ACC112 (cell line): Measurements from ENCODE around the gene ADK.
A peak's percentile ranks its signal among the peaks of the same experiment; 100 is the strongest.

ENCODE experiments used
- H2AFZ ChIP-seq: fragments of 200-600 bp; sonication (generic); one replicate; pipeline ENCODE4 v1.6.0; 2017; ENCODE audit warnings: antibody characterized with exemption, low read length; ENCODE audit not compliant: unreplicated experiment
- H3K27ac ChIP-seq: fragments of 200-600 bp; sonication (generic); 2 replicates; pipeline ENCODE4 v1.5.1; 2014; ENCODE audit warnings: low read depth, mild to moderate bottlenecking, antibody characterized with exemption, low read length, moderate library complexity
- H3K27me3 ChIP-seq: fragments of 200-600 bp; sonication (generic); 2 replicates; pipeline ENCODE4 v1.6.1; 2014; ENCODE audit warnings: mild to moderate bottlenecking, antibody characterized with exemption, low read length, moderate library complexity, mixed read lengths; ENCODE audit not compliant: insufficient read depth
- H3K36me3 ChIP-seq: fragments of 200-600 bp; sonication (generic); 2 replicates; pipeline ENCODE4 v1.6.1; 2016; ENCODE audit warnings: mild to moderate bottlenecking, antibody characterized with exemption, low read length, moderate library complexity, mixed read lengths; ENCODE audit not compliant: insufficient read depth
- H3K4me1 ChIP-seq: fragments of 200-600 bp; sonication (generic); one replicate; pipeline ENCODE4 v1.6.1; 2016; ENCODE audit warnings: low read length, mixed read lengths; ENCODE audit not compliant: insufficient read depth, unreplicated experiment, control insufficient read depth
- H3K4me3 ChIP-seq: fragments of 200-600 bp; sonication (generic); 2 replicates; pipeline ENCODE4 v1.5.1; 2014; ENCODE audit warnings: mild to moderate bottlenecking, low read depth, low read length
- H3K79me2 ChIP-seq: fragments of 200-600 bp; sonication (generic); one replicate; pipeline ENCODE4 v1.6.0; 2016; ENCODE audit warnings: low read length; ENCODE audit not compliant: control insufficient read depth, unreplicated experiment, insufficient read depth

The ADK gene

GRCh38 chr10:74263996-74264395 is 113.0 kb downstream of the ADK start:
- Histone ChIP-seq H3K36me3 (no peaks in the 10 kb centered on the region), H3K4me1 (no peaks in the 10 kb centered on the region), H3K79me2 (peaks cover 14% of the 10 kb centered on the region), H3K27ac (no peak overlapping the region), H2AFZ (no peak overlapping the region), H3K4me3 (no peak overlapping the region), H3K27me3 (no peaks in the 10 kb centered on the region)

DNA sequence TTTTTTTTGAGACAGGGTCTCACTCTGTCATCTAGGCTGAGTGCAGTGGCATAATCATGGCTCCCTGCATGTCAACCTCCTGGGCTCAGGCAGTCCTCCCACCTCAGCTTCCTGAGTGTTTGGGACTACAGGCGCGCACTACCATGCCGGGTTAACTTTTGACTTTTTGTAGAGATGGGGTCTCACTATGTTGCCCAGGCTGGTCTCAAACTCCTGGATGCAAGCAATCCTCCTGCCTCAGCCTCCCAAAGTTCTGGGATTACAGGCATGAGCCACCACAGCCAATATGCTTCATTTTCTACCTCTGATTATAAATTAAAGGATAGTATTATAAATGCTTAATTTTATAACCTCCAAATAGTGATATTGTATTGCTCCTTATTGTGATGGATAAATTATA is 121.3 kb downstream of the ADK start:
- Histone ChIP-seq H3K27ac (no peak overlapping the region), H2AFZ (no peak overlapping the region), H3K27me3 (no peaks in the 10 kb centered on the region), H3K36me3 (no peaks in the 10 kb centered on the region), H3K79me2 (peaks cover 17% of the 10 kb centered on the region), H3K4me1 (no peaks in the 10 kb centered on the region), H3K4me3 (no peak overlapping the region)

- H3K36me3 ChIP-seq, result no peaks in the 10 kb centered on the region
- H3K27ac ChIP-seq, result no peak overlapping the region
- no peaks in the 10 kb centered on the region for H3K27me3 ChIP-seq
- peaks cover 4% of the 10 kb centered on the region for H3K79me2 ChIP-seq
- H2AFZ ChIP-seq, result no peak overlapping the region
- H3K4me3 ChIP-seq, result no peak overlapping the region
- no peaks in the 10 kb centered on the region for H3K4me1 ChIP-seq
Observed at GRCh38 chr10:74275755-74276290, 124.8 kb downstream of the ADK start.

DNA sequence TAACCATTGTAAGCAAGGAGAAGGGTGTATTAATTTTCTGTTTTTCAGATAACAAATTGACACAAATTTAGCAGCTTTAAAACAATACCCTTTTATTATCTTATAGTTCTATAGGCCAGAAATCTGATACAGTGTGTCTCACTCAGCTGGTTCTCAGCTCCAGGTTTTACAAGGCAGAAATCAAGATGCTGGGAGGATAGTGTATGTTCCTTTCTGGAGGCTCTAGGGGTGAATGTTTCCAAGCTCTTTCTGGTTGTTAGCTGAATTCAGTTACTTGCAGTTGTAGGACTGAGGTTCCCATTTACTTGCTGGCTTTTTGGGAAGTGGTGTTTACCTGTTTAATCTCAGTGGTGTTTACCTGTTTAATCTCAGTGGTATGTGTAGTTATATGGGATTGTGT is 125.4 kb downstream of the ADK start:
- Histone ChIP-seq H3K36me3 (no peaks in the 10 kb centered on the region), H3K4me1 (peaks cover 2% of the 10 kb centered on the region), H3K27me3 (no peaks in the 10 kb centered on the region), H3K27ac (no peak overlapping the region), H3K79me2 (peaks cover 3% of the 10 kb centered on the region), H2AFZ (no peak overlapping the region), H3K4me3 (no peak overlapping the region)

GRCh38 chr10:74282151-74282847 is 131.3 kb downstream of the ADK start:
- peaks cover 5% of the 10 kb centered on the region for H3K79me2 ChIP-seq

DNA sequence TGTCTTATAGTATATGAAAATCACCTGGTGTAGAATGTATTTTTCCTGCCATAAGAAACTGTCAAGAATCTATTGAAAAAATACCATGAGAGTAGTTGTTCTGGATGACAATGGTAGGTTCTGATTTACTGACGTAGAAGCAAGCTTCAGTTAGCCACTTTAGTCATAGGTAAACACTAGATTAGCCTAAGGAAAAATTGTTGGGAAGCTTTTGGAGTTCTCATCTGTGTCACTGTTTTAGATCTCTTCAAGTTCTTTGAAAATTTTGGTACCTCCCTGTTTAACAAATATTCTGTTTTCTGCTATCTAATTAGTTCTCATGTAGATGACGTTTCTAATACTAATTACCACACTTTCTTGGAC is 131.8 kb downstream of the ADK start:
- H3K27ac ChIP-seq, result peak overlapping the region; percentile 42; the same call in 1 of the 2 replicates
- no peak overlapping the region for H2AFZ ChIP-seq
- peaks cover 17% of the 10 kb centered on the region for H3K4me1 ChIP-seq
- H3K27me3 ChIP-seq, result no peaks in the 10 kb centered on the region
- peaks cover 5% of the 10 kb centered on the region for H3K79me2 ChIP-seq
- H3K4me3 ChIP-seq, result no peak overlapping the region
- H3K36me3 ChIP-seq, result peaks cover 10% of the 10 kb centered on the region

More at GRCh38 chr10:74282151-74282847, 131.3 kb downstream of the ADK start:
- peaks cover 10% of the 10 kb centered on the region for H3K36me3 ChIP-seq
- H3K27me3 ChIP-seq, result no peaks in the 10 kb centered on the region
- no peak overlapping the region for H3K4me3 ChIP-seq
- H3K4me1 ChIP-seq, result peaks cover 17% of the 10 kb centered on the region
- H3K27ac ChIP-seq, result peak overlapping the region; percentile 42
- no peak overlapping the region for H2AFZ ChIP-seq

GRCh38 chr10:74289188-74289587 is 138.2 kb downstream of the ADK start:
- Histone ChIP-seq H3K27ac (peak overlapping the region; percentile 58), H3K4me1 (peaks cover 42% of the 10 kb centered on the region), H3K27me3 (no peaks in the 10 kb centered on the region), H2AFZ (no peak overlapping the region), H3K4me3 (peak overlapping the region; percentile 49), H3K36me3 (peaks cover 10% of the 10 kb centered on the region), H3K79me2 (peaks cover 23% of the 10 kb centered on the region)

DNA sequence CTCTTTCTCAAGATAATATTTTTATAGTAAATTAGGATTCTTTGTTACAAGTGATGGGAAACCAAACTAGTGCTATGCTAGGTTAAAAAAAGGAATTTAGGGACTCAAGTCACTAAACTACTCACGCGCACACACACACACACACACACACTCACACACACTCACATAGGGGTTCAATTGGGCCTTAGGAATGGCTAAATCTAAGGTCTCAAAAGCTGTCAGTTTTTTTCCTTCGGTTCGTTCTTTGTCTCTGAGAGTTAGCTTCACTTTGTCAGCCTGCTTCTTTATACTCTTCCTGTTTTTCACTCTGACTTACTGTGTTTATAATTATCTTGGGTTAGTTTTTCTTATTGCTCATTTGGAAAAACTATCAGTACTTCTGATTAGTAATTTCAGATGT is 138.9 kb downstream of the ADK start:
- H3K4me3 ChIP-seq, result peak overlapping the region; percentile 49
- peak overlapping the region; percentile 19 for H2AFZ ChIP-seq
- H3K79me2 ChIP-seq, result peaks cover 20% of the 10 kb centered on the region
- peaks cover 46% of the 10 kb centered on the region for H3K4me1 ChIP-seq
- H3K27ac ChIP-seq, result peak overlapping the region; percentile 58
- 0 out of 2 replicates have a peak, but pooled peaks cover 3% of the 10 kb centered on the region for H3K36me3 ChIP-seq
- H3K27me3 ChIP-seq, result no peaks in the 10 kb centered on the region

GRCh38 chr10:74290708-74291107 is 139.7 kb downstream of the ADK start:
- no peak overlapping the region for H2AFZ ChIP-seq

GRCh38 chr10:74292871-74293427 is 141.9 kb downstream of the ADK start:
- no peak overlapping the region for H2AFZ ChIP-seq
- peak overlapping the region; percentile 99 for H3K27ac ChIP-seq
- peaks cover 28% of the 10 kb centered on the region for H3K79me2 ChIP-seq
- peak overlapping the region; percentile 21; the same call in 1 of the 2 replicates for H3K4me3 ChIP-seq
- no peaks in the 10 kb centered on the region for H3K36me3 ChIP-seq
- H3K27me3 ChIP-seq, result no peaks in the 10 kb centered on the region
- H3K4me1 ChIP-seq, result peaks cover 46% of the 10 kb centered on the region

More at GRCh38 chr10:74290708-74291107, 139.7 kb downstream of the ADK start:
- H3K79me2 ChIP-seq, result peaks cover 20% of the 10 kb centered on the region
- H3K27me3 ChIP-seq, result no peaks in the 10 kb centered on the region
- H3K4me3 ChIP-seq, result peak overlapping the region; percentile 13; the same call in 1 of the 2 replicates
- peak overlapping the region; percentile 58 for H3K27ac ChIP-seq
- H3K4me1 ChIP-seq, result peaks cover 46% of the 10 kb centered on the region
- no peaks in the 10 kb centered on the region for H3K36me3 ChIP-seq
